Left ventricle myocardium inferior (tissue), 1 donor: Measurements from ENCODE around the gene STC2. TPM values are rescaled to one million over a fixed set of nuclear protein-coding genes. Genes with fewer than 3 reads are reported as not detected.

ENCODE experiments used
- DNase-seq: peaks from one replicate; pipeline ENCODE4 v3.0.0-alpha.2; 2020
- H3K27ac ChIP-seq: fragments of 200-600 bp; replicated peaks from 2 replicates; pipeline ENCODE4 v1.8.0; 2021
- H3K27me3 ChIP-seq: fragments of 200-600 bp; 2 replicates; pipeline ENCODE4 v1.8.0; 2021; ENCODE audit warnings: low read depth
- H3K36me3 ChIP-seq: fragments of 200-600 bp; 2 replicates; pipeline ENCODE4 v1.8.0; 2021
- H3K4me1 ChIP-seq: fragments of 200-600 bp; 2 replicates; pipeline ENCODE4 v1.8.0; 2021
- H3K4me3 ChIP-seq: fragments of 200-600 bp; 2 replicates; pipeline ENCODE4 v1.8.0; 2021; ENCODE audit warnings: mild to moderate bottlenecking, moderate library complexity
- H3K9me3 ChIP-seq: fragments of 200-600 bp; replicated peaks from 2 replicates; pipeline ENCODE4 v1.8.0; 2021
- CTCF ChIP-seq: fragments of 200-600 bp; IDR thresholded peaks from 2 replicates; pipeline ENCODE4 v1.8.0; 2021; ENCODE audit warnings: antibody characterized with exemption, mild to moderate bottlenecking, borderline replicate concordance
- intact Hi-C: fragments of 100-400 bp; cut with micrococcal nuclease; formaldehyde crosslinking; loops from one replicate; pipeline ENCODE4 v1.11.0; 2022
- microRNA-seq: library from miRNA; unstranded; fragments of <30 nt; microRNA quantifications from one replicate; pipeline ENCODE4 v1.2.0, GENCODE V29; 2020
- total RNA-seq: library from RNA; stranded (reverse); fragmentation: NEBNext Ultra II Directional; extraction: Animal tissue kit (Norgen Biotek cat#: 25700); gene quantifications from one replicate; pipeline ENCODE4 v1.2.1, GENCODE V29; 2021
- donor health status: DM: no; HTN: yes; CAD: no; lungs with severe emphysema.

The STC2 gene
- total RNA-seq, 1 donor from 2014 or later = 12.4 TPM

- peaks cover 31% of the 10 kb centered on the region for H3K4me1 ChIP-seq
- TF ChIP-seq CTCF = no peak
- intact Hi-C loops = no loop called here
- H3K27me3 ChIP-seq = peaks cover 58% of the 10 kb centered on the region
- H3K9me3 ChIP-seq = peaks cover 8% of the 10 kb centered on the region
- peak overlapping the region; percentile 89 for H3K27ac ChIP-seq
- H3K36me3 ChIP-seq = no peaks in the 10 kb centered on the region
- DNase-seq = peak; percentile 85
- H3K4me3 ChIP-seq = peak overlapping the region; percentile 32
Measured at GRCh38 chr5:173278172-173278571, 50.0 kb downstream of the STC2 start.

- Histone ChIP-seq H3K36me3 (no peaks in the 10 kb centered on the region), H3K4me1 (peaks cover 40% of the 10 kb centered on the region), H3K27ac (no peak overlapping the region), H3K27me3 (peaks cover 31% of the 10 kb centered on the region), H3K4me3 (no peak overlapping the region), H3K9me3 (peaks cover 8% of the 10 kb centered on the region)
- no peak for TF ChIP-seq CTCF
- intact Hi-C loops = no loop called here
- no peak for DNase-seq
Measured at GRCh38 chr5:173274771-173275170, 53.4 kb downstream of the STC2 start.

- intact Hi-C loops = no loop called here
- no peak for TF ChIP-seq CTCF
- Histone ChIP-seq H3K36me3 (no peaks in the 10 kb centered on the region), H3K4me1 (peaks cover 44% of the 10 kb centered on the region), H3K27me3 (peaks cover 38% of the 10 kb centered on the region), H3K9me3 (peaks cover 8% of the 10 kb centered on the region), H3K27ac (peak overlapping the region; percentile 71), H3K4me3 (no peak overlapping the region)
- no peak for DNase-seq
Measured at GRCh38 chr5:173271419-173271818, 56.8 kb downstream of the STC2 start.

GRCh38 chr5:173268750-173269432 is 59.3 kb downstream of the STC2 start:
- Histone ChIP-seq H3K9me3 (no peaks in the 10 kb centered on the region), H3K27ac (peak overlapping the region; percentile 77), H3K4me1 (peaks cover 64% of the 10 kb centered on the region), H3K36me3 (no peaks in the 10 kb centered on the region), H3K27me3 (peaks cover 60% of the 10 kb centered on the region), H3K4me3 (peak overlapping the region; percentile 38)
- no peak for TF ChIP-seq CTCF
- intact Hi-C loops = no loop called here
- peak; percentile 68 for DNase-seq

GRCh38 chr5:173265433-173265832 is 62.8 kb downstream of the STC2 start:
- H3K9me3 ChIP-seq = no peaks in the 10 kb centered on the region
- peaks cover 65% of the 10 kb centered on the region for H3K27me3 ChIP-seq
- intact Hi-C loops = no loop called here
- peak overlapping the region; percentile 10 for H3K4me3 ChIP-seq
- peaks cover 63% of the 10 kb centered on the region for H3K4me1 ChIP-seq
- peak; percentile 81 for DNase-seq
- H3K27ac ChIP-seq = peak overlapping the region; percentile 88
- no peak for TF ChIP-seq CTCF
- no peaks in the 10 kb centered on the region for H3K36me3 ChIP-seq

Small RNA genes within 50 kb of the gene (microRNA-seq; reads per million reads assigned to microRNA genes)
- not detected for gene MIR8056

Other genes starting within 250 kb of the STC2 start
- 11.7 TPM for gene BNIP1, start 183.9 kb downstream of the STC2 start, total RNA-seq
- gene NKX2-5, start 93.2 kb downstream of the STC2 start, total RNA-seq = 248 TPM